OCI-LY1 (cell line): ENCODE results near the gene SH3BP1.

Source experiments
- EZH2 ChIP-seq: fragments of 200-600 bp; sonication (generic), shearing (Covaris generic); IDR thresholded peaks from 2 replicates; pipeline ENCODE4 v1.8.0; 2017; ENCODE audit warnings: borderline replicate concordance, mixed run types, mild to moderate bottlenecking, antibody characterized with exemption, low read length, moderate library complexity, mixed read lengths
- TF ChIP-seq, protein P1 (sequence below): fragments of 200-600 bp; sonication (generic), shearing (Covaris generic); IDR thresholded peaks from 2 replicates; pipeline ENCODE4 v1.5.1; 2017; ENCODE audit warnings: mild to moderate bottlenecking, antibody characterized with exemption, low read length, moderate library complexity, mixed read lengths

DNA sequence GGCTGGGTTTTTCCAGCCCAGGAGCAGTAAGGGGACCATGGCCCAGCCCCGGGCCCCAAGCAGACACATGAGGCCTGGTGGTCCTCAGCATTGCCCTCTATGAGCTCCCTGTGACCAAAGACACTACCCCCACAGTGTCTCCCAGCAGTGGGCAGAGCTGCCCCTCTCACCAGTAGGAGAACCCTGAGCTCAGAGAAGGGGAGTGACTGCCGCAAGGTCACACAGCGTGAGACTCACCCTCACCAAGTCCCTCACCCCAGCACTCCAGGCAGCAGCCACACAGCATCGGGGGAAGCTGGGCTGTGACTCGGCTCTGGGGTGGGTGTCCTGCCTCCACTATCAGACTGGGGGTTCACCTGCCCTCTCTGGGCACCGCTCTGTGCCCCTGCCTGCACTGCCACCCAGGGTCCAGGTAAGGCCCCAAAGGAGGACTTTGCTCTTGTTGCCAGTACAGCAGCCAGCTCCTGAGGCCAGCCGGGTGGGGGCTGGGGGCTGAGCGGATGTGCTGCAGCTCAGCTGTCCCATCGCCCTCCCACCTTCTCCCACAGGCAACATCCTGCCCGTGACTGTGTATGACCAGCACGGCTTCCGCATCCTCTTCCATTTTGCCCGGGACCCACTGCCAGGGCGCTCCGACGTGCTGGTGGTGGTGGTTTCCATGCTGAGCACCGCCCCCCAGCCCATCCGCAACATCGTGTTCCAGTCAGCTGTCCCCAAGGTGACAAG lies 7.9 kb upstream of the SH3BP1 start:
- TF ChIP-seq, protein P1, sequence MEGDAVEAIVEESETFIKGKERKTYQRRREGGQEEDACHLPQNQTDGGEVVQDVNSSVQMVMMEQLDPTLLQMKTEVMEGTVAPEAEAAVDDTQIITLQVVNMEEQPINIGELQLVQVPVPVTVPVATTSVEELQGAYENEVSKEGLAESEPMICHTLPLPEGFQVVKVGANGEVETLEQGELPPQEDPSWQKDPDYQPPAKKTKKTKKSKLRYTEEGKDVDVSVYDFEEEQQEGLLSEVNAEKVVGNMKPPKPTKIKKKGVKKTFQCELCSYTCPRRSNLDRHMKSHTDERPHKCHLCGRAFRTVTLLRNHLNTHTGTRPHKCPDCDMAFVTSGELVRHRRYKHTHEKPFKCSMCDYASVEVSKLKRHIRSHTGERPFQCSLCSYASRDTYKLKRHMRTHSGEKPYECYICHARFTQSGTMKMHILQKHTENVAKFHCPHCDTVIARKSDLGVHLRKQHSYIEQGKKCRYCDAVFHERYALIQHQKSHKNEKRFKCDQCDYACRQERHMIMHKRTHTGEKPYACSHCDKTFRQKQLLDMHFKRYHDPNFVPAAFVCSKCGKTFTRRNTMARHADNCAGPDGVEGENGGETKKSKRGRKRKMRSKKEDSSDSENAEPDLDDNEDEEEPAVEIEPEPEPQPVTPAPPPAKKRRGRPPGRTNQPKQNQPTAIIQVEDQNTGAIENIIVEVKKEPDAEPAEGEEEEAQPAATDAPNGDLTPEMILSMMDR = no peak
- no peak for TF ChIP-seq EZH2
